HL-60 (cell line): ENCODE data around the gene ANKH.

Experiments
- DNase-seq, 2 experiments: peaks; one replicate each; pipeline ENCODE4 v3.0.0-alpha.2; 2010 to 2020; ENCODE audit warnings: low read depth in 1 of 2, low spot score in 1 of 2
- H3K27ac ChIP-seq: fragments of 250-450 bp; sonication (Bioruptor Pico); replicated peaks from 2 replicates; pipeline ENCODE4 v1.5.1; 2020; ENCODE audit warnings: mild to moderate bottlenecking, moderate library complexity
- H3K27me3 ChIP-seq: fragments of 250-450 bp; sonication (Bioruptor Pico); 2 replicates; pipeline ENCODE4 v1.5.1; 2021; ENCODE audit warnings: mild to moderate bottlenecking, moderate library complexity; ENCODE audit not compliant: insufficient read depth, poor library complexity, severe bottlenecking
- H3K4me3 ChIP-seq: replicated peaks from 2 replicates; pipeline ENCODE4 v1.5.1; 2011; ENCODE audit warnings: mild to moderate bottlenecking, control low read depth, low read length; ENCODE audit not compliant: insufficient read depth
- GABPA ChIP-seq: IDR thresholded peaks from 2 replicates; pipeline ENCODE4 v1.6.1; 2012; ENCODE audit warnings: low read depth
- POLR2AphosphoS5 ChIP-seq: IDR thresholded peaks from 2 replicates; pipeline ENCODE4 v1.6.1; 2012; ENCODE audit warnings: low read depth
- SPI1 ChIP-seq: IDR thresholded peaks from 2 replicates; pipeline ENCODE4 v1.6.1; 2012; ENCODE audit warnings: low read depth, mild to moderate bottlenecking, borderline replicate concordance
- TF ChIP-seq, protein P1 (sequence below): IDR thresholded peaks from one replicate; pipeline ENCODE4 v1.5.1; 2011; ENCODE audit warnings: low read length, control low read depth, inconsistent platforms; ENCODE audit not compliant: insufficient read depth
- TF ChIP-seq, protein P2 (sequence below): IDR thresholded peaks from 2 replicates; pipeline ENCODE4 v1.6.1; 2012; ENCODE audit warnings: low read depth; ENCODE audit not compliant: insufficient replicate concordance

Gene ANKH

DNA sequence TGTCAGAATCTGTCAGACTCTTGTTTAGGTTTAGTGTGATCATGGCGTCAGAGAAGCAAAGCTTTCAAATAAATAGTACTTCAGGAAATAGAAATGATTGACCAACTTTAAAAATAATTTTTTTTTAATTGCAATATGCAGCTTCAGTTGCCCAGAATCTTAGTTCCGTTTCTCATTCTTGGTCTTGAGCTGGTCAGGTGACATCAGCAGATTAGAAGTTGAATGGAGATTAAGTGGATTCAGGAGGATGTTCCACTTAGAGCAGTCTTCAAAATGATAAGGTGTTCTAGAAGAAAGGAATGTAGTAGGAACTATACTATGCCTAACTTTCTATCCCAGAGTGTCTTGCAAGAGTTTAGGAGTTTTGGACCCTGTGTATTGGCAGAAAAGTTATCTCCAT, 176.4 kb downstream of the ANKH start:
- DNase-seq = no peak
- Histone ChIP-seq H3K27me3 (no peaks in the 10 kb centered on the region), H3K4me3 (no peak overlapping the region), H3K27ac (no peak overlapping the region)
- TF ChIP-seq, protein P1, sequence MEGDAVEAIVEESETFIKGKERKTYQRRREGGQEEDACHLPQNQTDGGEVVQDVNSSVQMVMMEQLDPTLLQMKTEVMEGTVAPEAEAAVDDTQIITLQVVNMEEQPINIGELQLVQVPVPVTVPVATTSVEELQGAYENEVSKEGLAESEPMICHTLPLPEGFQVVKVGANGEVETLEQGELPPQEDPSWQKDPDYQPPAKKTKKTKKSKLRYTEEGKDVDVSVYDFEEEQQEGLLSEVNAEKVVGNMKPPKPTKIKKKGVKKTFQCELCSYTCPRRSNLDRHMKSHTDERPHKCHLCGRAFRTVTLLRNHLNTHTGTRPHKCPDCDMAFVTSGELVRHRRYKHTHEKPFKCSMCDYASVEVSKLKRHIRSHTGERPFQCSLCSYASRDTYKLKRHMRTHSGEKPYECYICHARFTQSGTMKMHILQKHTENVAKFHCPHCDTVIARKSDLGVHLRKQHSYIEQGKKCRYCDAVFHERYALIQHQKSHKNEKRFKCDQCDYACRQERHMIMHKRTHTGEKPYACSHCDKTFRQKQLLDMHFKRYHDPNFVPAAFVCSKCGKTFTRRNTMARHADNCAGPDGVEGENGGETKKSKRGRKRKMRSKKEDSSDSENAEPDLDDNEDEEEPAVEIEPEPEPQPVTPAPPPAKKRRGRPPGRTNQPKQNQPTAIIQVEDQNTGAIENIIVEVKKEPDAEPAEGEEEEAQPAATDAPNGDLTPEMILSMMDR = no peak
- TF ChIP-seq POLR2AphosphoS5 = no peak
- TF ChIP-seq SPI1 = no peak

DNA sequence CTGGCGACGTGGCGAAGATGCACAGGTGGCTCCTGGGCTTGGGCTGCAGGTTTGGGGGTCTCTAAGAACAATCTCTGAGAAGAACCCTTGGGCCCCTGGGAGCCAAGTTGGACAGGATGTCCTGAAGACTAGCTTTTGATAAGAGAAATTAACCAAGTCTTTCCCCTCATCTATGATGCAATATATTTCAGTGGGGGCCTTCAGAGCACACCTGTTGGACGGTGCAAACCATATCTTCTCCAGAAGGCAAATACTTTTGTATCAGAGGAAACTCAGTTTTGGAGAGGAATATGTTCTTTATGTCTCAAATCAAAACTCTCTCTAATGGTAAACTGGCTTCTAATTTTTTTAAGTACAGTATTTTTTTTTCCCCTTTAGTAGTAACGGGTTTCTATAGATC, 178.5 kb downstream of the ANKH start:
- TF ChIP-seq SPI1 = no peak
- TF ChIP-seq, protein P1 = no peak
- TF ChIP-seq POLR2AphosphoS5 = no peak
- TF ChIP-seq GABPA = no peak
- TF ChIP-seq, protein P2, sequence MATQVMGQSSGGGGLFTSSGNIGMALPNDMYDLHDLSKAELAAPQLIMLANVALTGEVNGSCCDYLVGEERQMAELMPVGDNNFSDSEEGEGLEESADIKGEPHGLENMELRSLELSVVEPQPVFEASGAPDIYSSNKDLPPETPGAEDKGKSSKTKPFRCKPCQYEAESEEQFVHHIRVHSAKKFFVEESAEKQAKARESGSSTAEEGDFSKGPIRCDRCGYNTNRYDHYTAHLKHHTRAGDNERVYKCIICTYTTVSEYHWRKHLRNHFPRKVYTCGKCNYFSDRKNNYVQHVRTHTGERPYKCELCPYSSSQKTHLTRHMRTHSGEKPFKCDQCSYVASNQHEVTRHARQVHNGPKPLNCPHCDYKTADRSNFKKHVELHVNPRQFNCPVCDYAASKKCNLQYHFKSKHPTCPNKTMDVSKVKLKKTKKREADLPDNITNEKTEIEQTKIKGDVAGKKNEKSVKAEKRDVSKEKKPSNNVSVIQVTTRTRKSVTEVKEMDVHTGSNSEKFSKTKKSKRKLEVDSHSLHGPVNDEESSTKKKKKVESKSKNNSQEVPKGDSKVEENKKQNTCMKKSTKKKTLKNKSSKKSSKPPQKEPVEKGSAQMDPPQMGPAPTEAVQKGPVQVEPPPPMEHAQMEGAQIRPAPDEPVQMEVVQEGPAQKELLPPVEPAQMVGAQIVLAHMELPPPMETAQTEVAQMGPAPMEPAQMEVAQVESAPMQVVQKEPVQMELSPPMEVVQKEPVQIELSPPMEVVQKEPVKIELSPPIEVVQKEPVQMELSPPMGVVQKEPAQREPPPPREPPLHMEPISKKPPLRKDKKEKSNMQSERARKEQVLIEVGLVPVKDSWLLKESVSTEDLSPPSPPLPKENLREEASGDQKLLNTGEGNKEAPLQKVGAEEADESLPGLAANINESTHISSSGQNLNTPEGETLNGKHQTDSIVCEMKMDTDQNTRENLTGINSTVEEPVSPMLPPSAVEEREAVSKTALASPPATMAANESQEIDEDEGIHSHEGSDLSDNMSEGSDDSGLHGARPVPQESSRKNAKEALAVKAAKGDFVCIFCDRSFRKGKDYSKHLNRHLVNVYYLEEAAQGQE = no peak
- no peak overlapping the region for H3K4me3 ChIP-seq

DNA sequence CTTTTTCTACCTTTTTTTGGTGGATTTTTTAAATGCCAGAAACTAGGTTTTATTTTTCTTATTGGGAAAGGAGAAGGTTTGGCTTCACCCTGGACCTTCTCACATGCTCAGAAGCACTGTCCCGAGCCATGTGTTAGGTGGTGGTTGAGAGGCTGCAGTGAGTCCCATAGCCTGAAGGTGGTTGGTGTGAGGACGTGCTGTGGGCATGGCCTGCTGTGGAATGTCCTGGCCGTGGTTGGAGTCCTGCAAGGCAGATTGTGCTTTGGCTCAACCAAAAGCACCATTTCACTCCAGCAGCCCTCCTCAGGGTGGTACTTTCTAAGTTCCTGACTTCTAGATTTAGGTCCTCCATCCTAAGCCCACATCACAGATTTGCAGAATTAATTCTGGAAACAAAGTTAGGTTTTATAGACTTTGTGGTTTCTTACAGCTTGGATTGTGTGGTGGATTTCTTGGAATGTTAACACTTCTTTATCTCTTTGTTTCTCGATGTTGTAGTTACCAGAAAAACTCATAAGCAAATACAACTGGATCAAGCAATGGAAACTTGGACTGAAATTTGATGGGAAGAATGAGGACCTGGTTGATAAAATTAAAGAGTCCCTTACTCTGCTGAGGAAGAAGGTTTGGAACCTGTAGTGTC, 184.4 kb downstream of the ANKH start:
- no peaks in the 10 kb centered on the region for H3K27me3 ChIP-seq
- H3K27ac ChIP-seq = no peak overlapping the region
- no peak for DNase-seq
- TF ChIP-seq GABPA (no peak), POLR2AphosphoS5 (no peak), SPI1 (no peak)
- TF ChIP-seq, protein P1 = no peak
- TF ChIP-seq, protein P2 = no peak
- H3K4me3 ChIP-seq = no peak overlapping the region

More for the DNA sequence above, 178.5 kb downstream of the ANKH start:
- Histone ChIP-seq H3K27me3 (no peaks in the 10 kb centered on the region), H3K27ac (no peak overlapping the region)
- no peak for DNase-seq

DNA sequence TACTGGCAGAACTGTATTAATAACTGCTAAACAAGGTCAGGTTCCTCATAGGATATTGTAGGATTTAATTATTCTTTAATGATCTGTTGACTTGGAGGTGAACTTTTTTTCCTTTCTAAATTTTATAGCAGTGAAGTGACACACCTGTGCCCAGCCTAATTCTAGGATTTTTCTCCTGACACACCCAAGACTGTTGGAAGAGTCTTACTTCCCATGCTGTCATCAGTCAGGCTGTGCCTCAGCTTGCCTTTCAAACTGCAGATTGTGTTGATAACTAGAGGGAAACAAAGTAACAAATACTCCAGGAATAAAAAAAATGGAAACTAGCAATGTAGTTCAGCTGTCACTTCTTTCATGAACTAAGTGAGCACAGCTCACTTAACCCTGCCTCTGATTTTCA, 185.1 kb downstream of the ANKH start:
- Histone ChIP-seq H3K27me3 (no peaks in the 10 kb centered on the region), H3K4me3 (no peak overlapping the region), H3K27ac (no peak overlapping the region)
- no peak for DNase-seq
- TF ChIP-seq GABPA = no peak
- TF ChIP-seq POLR2AphosphoS5 = no peak
- TF ChIP-seq, protein P1 = no peak
